ENCODE results near the gene TNNT3. TPM values are rescaled to one million over a fixed set of nuclear protein-coding genes. Genes with fewer than 3 reads are reported as not detected.

Gene TNNT3
- total RNA-seq, 1 donor from 2014 or later, result not detected

DNA sequence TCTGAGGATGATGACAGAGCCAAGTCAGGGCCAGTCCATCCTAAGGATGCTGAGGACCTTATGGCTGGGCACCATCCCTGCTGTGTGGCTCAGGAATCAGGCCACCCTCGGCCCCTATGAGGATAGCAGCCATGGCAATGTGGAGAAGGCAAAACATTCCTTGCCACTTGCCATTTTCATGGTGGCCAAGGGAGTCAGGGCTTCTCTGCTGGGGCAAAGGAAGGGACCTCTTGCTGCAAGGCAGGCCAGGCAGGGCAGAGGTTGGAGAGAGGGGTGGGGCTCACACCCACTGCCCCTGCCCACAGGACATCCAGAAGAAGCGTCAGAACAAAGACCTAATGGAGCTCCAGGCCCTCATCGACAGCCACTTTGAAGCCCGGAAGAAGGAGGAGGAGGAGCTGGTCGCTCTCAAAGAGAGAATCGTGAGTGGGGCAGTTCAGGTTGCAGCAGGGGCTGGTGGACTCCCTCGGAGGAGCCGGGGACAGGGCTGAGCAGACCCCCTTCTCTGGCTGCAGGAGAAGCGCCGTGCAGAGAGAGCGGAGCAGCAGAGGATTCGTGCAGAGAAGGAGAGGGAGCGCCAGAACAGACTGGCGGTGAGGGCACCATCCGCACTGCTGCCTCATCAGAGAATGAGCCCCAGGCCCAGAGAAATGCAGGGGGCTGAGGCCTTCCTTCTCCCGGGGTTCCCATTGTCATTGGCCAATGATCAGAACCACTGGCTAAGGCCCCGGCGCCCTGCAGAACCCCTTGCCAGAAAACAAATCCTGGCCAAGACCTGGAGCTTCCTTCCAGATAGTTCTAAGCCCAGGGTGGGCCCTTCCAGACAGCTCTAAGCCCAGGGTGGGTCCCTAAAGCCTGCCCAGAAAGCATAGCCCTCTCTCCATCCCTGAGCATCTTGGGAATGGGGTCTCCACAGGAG is 14.2 kb downstream of the TNNT3 start:
- no peak for TF ChIP-seq CTCF (IDR thresholded peaks at IDR 0.05; ENCODE audit: unreplicated experiment)
- no peak overlapping the region for H3K4me3 Mint-ChIP-seq (ENCODE audit: unreplicated experiment)
- H3K27ac Mint-ChIP-seq (ENCODE audit: unreplicated experiment), result no peak overlapping the region
- H3K27me3 Mint-ChIP-seq (ENCODE audit: unreplicated experiment), result peaks cover 3% of the 10 kb centered on the region
- no peaks in the 10 kb centered on the region for H3K4me1 Mint-ChIP-seq (ENCODE audit: unreplicated experiment)
- H3K9me3 Mint-ChIP-seq (ENCODE audit: unreplicated experiment), result no peaks in the 10 kb centered on the region
- DNase-seq (ENCODE audit: low spot score), result no peak
- H3K36me3 Mint-ChIP-seq (ENCODE audit: low read depth, unreplicated experiment), result no peaks in the 10 kb centered on the region

DNA sequence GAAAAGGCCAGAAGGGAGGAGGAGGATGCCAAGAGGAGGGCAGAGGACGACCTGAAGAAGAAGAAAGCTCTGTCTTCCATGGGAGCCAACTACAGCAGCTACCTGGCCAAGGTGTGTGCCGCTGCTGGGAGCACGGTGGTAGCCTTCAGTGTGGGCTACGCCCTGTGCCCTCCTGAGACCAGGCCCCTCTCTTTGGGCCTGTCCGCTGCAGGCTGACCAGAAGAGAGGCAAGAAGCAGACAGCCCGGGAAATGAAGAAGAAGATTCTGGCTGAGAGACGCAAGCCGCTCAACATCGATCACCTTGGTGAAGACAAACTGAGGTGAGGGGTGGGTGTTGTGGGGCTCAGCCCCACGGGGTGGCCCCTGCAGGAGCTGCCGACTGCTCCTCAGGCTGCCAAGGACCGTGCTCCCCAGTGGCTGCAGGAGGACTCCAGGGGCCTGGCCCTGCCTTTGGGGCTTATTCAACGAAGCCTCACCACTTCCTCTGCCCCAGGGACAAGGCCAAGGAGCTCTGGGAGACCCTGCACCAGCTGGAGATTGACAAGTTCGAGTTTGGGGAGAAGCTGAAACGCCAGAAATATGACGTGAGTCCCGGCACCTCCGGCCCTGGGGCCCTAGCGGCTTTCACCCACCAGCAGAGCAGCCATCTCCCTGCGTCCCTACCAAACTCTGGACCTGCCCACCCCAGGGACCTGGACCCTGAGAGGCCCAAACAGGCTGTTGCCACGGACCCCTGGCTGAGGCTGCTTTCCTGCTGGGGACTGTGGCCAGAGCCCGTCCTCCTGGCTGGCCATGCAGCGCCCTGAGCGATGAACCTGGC is 15.0 kb downstream of the TNNT3 start:
- Mint-ChIP-seq H3K4me3 (ENCODE audit: unreplicated experiment) (no peak overlapping the region), H3K4me1 (ENCODE audit: unreplicated experiment) (no peaks in the 10 kb centered on the region), H3K27ac (ENCODE audit: unreplicated experiment) (no peak overlapping the region), H3K9me3 (ENCODE audit: unreplicated experiment) (no peaks in the 10 kb centered on the region), H3K36me3 (ENCODE audit: low read depth, unreplicated experiment) (no peaks in the 10 kb centered on the region), H3K27me3 (ENCODE audit: unreplicated experiment) (peaks cover 3% of the 10 kb centered on the region)
- DNase-seq (ENCODE audit: low spot score), result no peak
- no peak for TF ChIP-seq CTCF (IDR thresholded peaks at IDR 0.05; ENCODE audit: unreplicated experiment)

DNA sequence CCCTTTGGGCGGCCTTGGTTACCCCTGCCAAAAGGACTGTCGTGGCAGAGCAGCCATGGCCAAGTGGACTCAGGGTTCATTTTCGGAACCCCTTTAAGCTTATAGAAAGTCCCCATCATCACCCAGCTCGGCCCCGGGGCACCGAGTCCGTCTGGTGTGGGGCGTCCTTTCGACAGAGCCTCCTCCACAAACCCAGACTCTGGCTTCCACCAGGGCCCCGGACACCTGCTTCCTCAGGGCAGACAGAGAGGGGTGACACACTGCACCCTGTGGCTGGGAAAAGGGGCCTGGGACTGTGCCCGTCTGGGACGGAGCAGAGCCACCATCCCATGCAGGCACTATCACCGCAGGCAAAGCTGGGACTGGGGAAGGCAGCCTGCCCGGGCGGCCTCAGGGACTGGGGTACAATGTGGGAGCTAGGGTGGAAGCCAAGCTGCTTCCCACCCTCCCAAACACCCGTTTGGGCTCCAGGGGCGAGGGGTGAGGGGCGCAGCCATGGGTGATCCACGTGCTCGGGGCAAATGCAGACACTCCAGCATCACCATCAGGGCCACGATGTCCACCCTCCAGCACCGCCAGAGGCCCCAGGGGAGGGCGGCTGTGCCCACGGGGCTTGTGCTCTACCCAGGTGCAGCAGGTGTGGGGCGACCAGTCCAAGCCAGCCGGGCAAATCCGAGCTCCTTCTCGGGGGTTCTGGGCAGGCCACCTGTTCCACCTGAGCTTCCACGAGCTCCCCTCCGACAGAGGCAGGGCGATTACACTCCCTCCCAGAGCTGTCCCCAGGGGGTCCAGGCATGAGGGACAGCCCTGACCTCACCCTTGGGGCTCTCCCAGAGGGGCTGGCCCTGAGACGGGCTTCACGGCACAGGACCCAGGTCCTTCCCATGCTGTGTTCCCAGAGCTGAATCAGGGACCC is 15.9 kb downstream of the TNNT3 start:
- TF ChIP-seq CTCF (IDR thresholded peaks at IDR 0.05; ENCODE audit: unreplicated experiment), result no peak
- H3K27me3 Mint-ChIP-seq (ENCODE audit: unreplicated experiment), result peaks cover 5% of the 10 kb centered on the region
- H3K27ac Mint-ChIP-seq (ENCODE audit: unreplicated experiment), result no peak overlapping the region
- no peak overlapping the region for H3K4me3 Mint-ChIP-seq (ENCODE audit: unreplicated experiment)
- H3K36me3 Mint-ChIP-seq (ENCODE audit: low read depth, unreplicated experiment), result peaks cover 2% of the 10 kb centered on the region
- H3K9me3 Mint-ChIP-seq (ENCODE audit: unreplicated experiment), result no peaks in the 10 kb centered on the region
- peaks cover 6% of the 10 kb centered on the region for H3K4me1 Mint-ChIP-seq (ENCODE audit: unreplicated experiment)
- no peak for DNase-seq (ENCODE audit: low spot score)

DNA sequence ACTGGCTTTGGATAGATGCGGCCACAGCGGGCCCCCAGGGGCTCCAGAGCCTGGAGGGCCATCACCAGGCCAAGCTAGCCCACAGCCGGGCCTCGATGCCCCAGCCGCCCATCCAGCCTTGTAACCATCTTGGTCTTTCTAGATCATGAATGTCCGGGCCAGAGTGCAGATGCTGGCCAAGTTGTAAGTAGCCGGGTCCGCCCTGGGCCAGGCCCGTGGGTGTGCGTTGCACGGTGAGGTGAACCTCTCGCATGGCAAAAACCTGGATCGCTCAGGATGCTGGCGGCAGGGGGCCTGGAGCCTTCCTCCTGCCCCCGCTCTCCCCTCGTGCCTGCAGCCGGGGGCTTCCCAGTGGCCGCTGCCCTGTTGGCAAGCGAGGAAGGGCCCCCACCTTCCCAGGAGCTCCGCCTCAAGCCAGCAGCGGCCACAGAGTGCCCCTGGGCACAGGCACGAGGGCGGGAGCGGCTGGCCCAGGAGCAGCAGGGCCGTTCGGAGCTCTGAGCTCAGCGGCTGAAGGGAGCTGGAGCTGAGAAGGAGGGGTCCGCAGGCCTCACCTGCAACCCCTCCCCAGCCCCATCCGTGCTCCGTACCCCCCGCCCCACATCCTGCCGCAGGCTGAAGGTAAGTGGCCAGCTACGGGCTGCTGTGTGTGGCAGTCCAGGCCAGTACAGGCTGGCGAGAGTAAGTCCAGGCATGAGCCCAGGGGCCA is 16.7 kb downstream of the TNNT3 start:
- no peak for TF ChIP-seq CTCF (IDR thresholded peaks at IDR 0.05; ENCODE audit: unreplicated experiment)
- Mint-ChIP-seq H3K9me3 (ENCODE audit: unreplicated experiment) (no peaks in the 10 kb centered on the region), H3K4me3 (ENCODE audit: unreplicated experiment) (no peak overlapping the region), H3K4me1 (ENCODE audit: unreplicated experiment) (peaks cover 6% of the 10 kb centered on the region), H3K36me3 (ENCODE audit: low read depth, unreplicated experiment) (peaks cover 5% of the 10 kb centered on the region), H3K27ac (ENCODE audit: unreplicated experiment) (no peak overlapping the region), H3K27me3 (ENCODE audit: unreplicated experiment) (peaks cover 10% of the 10 kb centered on the region)
- no peak for DNase-seq (ENCODE audit: low spot score)

Measured in endothelial cell (in vitro differentiated cells).